SK-N-MC (cell line): Measurements from ENCODE around the gene CPLX4.

Source experiments
- DNase-seq: peaks from one replicate; pipeline ENCODE4 v3.0.0-alpha.2; 2011; ENCODE audit warnings: low read depth, low spot score
- H3K27ac ChIP-seq: fragments of 200-600 bp; sonication (generic); 2 replicates; pipeline ENCODE4 v1.5.1; 2016; ENCODE audit warnings: mixed run types
- H3K36me3 ChIP-seq: fragments of 200-600 bp; sonication (generic); 2 replicates; pipeline ENCODE4 v1.6.1; 2017; ENCODE audit warnings: antibody characterized with exemption, low read length, mixed read lengths; ENCODE audit not compliant: insufficient read depth
- H3K4me3 ChIP-seq: fragments of 200-600 bp; sonication (generic); 2 replicates; pipeline ENCODE4 v1.5.1; 2016
- H3K9ac ChIP-seq: fragments of 200-600 bp; sonication (generic); 2 replicates; pipeline ENCODE4 v1.8.0; 2017; ENCODE audit warnings: mixed run types, mixed read lengths; ENCODE audit not compliant: insufficient read length
- H3K9me3 ChIP-seq: fragments of 200-600 bp; sonication (generic); 2 replicates; pipeline ENCODE4 v1.6.1; 2017; ENCODE audit warnings: low read depth, mild to moderate bottlenecking, antibody characterized with exemption, low read length, moderate library complexity, mixed read lengths
- EZH2 ChIP-seq: fragments of 200-600 bp; sonication (generic); IDR thresholded peaks from one replicate; pipeline ENCODE4 v1.6.1; 2017; ENCODE audit warnings: antibody characterized with exemption
- FOXP2 ChIP-seq: optimal IDR thresholded peaks from 2 replicates; pipeline ENCODE3; 2011; ENCODE audit warnings: mild to moderate bottlenecking, moderate library complexity; ENCODE audit not compliant: insufficient read depth; ENCODE audit errors: extremely low read length, control extremely low read depth
- POLR2AphosphoS5 ChIP-seq: IDR thresholded peaks from 2 replicates; pipeline ENCODE4 v1.6.1; 2012; ENCODE audit warnings: mild to moderate bottlenecking, low read depth, low read length, borderline replicate concordance

Gene CPLX4

DNA sequence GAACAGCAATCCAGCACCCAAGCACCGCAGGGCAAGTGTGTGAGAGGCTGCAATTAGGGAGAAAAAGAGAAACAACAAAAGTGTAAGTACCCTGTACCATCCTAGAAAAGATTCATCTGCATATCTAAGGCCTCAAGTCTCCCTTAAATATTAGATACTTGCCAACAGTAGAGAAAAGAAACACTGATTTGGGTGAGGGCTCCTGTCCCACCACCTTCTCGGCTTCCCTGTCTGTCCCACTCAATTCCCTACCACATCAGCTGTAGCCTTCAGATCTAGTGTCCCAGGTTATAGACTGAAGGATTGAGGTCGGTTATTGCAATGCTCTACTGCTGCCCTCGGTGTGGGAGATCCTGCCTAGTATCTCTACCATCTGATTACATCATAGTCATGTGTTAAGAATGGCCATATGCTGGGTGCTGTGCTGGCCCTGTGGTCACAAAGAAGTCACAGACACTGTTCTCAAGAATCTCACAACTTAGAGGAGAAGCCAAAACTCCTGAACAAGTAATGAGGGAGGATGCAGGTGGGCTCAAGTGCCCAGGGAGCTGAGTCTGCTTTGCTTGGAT is 47.7 kb downstream of the CPLX4 start:
- Histone ChIP-seq H3K36me3 (no peaks in the 10 kb centered on the region; the same call in 1 of the 2 replicates), H3K9me3 (no peaks in the 10 kb centered on the region), H3K9ac (peak overlapping the region; percentile 69), H3K27ac (no peak overlapping the region), H3K4me3 (peak overlapping the region; percentile 87)
- TF ChIP-seq POLR2AphosphoS5 (no peak), FOXP2 (no peak), EZH2 (no peak)
- no peak for DNase-seq

DNA sequence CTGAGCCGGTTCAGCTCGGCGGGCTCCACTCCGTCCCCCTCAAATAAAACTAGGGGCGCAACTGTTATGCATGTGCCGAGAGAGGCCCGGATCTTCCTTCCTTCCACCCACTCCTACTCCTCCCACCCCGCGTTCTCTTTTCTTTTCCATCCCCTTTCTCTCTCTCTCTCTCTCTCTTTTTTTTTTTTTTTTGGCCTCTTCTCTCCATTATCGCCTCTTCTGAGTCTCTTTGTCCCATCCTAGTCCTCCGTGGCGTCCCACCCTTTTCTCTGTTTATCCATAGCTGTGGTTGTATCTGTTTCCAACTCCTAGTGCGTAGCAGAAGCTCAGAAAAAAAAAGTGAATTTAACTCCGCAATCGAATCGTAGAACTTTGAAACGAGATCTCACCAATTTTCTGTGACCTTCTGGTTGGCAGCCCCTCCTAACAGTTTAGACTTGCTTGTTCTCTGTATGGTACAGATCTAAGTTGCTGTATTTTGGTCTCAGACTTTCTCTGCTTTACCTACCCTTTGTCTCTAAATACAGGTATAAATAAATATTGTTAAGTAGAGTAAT is 48.8 kb downstream of the CPLX4 start:
- no peak overlapping the region for H3K27ac ChIP-seq
- H3K4me3 ChIP-seq = no peak overlapping the region
- no peak for TF ChIP-seq EZH2
- no peak for TF ChIP-seq POLR2AphosphoS5
- no peak for TF ChIP-seq FOXP2
- H3K36me3 ChIP-seq = no peaks in the 10 kb centered on the region; the same call in 1 of the 2 replicates
- no peaks in the 10 kb centered on the region for H3K9me3 ChIP-seq
- DNase-seq = no peak
- H3K9ac ChIP-seq = no peak overlapping the region

DNA sequence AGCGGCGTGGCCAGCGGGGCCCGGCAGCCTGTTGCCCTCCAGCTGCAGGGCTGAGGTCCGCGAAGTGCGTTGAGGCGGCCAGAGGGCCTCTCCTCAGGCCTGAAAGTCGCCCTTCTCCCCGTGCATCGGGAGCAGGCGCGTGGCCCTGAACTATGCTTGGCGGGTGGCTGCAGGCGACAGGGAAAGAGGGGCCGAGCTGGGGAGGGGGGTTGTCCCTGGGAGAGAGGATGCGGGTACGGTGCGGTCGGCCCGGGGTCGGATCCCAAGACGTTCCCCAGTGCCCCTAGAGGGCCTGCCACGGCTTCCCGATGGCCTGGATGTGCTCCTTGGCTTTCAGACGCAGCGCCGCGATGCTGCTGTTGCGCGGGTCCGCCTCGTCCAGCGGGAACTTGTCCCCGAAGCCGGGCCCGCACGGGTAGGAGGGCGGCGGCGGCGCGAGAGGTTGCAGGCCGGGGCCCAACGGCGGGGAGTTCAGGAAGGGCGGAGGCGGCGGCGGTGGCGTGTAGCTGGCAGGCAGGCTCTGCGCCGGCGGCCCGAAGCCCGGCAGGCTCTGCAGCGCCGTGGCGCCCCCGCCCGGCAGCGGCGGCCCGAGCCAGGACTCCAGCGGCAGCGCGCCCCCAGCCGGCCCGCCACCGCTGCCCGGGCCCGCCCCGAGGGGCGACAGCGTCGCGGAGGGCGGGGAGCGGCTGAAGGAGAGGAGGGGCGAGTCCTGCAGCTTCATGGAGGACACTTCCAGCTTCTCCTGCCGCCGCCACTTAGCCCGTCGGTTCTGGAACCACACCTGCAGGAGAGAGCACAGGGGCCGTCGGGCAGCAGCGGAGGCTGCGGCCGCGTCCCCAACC is 49.5 kb downstream of the CPLX4 start:
- TF ChIP-seq FOXP2 = no peak
- TF ChIP-seq EZH2 = no peak
- TF ChIP-seq POLR2AphosphoS5 = no peak
- Histone ChIP-seq H3K9ac (no peak overlapping the region), H3K36me3 (no peaks in the 10 kb centered on the region; the same call in 1 of the 2 replicates), H3K9me3 (no peaks in the 10 kb centered on the region), H3K4me3 (no peak overlapping the region), H3K27ac (no peak overlapping the region)
- no peak for DNase-seq

DNA sequence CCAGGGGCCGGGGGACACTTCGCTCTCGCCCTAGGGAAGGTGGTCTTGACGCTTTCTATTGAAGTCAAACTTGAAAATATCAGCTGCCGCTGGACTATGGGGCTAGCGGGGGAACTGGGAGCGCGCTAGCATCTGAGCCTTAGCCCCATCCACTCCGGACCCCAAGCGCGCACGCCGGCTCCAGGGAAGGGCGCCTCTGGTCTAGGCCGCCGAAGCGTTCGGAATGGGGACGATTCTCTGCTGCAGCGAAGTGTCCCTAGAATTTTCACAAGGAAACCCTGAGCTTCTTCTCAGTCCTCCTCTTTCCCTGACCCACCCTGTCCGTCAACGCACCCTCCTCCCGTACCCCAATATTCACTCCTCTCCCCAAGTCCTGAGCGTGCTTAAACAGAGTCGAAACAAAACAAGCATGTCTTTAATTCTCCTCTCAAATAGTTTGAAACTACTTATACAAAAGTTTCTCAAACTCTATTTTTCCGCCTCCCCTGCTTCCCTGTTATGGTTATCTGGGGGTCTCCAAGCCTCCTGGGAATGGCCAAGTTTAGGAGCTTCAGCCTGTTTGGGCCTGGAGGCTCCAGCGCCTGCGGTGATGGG is 50.2 kb downstream of the CPLX4 start:
- Histone ChIP-seq H3K4me3 (no peak overlapping the region), H3K9ac (no peak overlapping the region), H3K36me3 (no peaks in the 10 kb centered on the region; the same call in 1 of the 2 replicates), H3K27ac (no peak overlapping the region), H3K9me3 (no peaks in the 10 kb centered on the region)
- TF ChIP-seq POLR2AphosphoS5 = no peak
- TF ChIP-seq EZH2 = no peak
- TF ChIP-seq FOXP2 = no peak
- no peak for DNase-seq

DNA sequence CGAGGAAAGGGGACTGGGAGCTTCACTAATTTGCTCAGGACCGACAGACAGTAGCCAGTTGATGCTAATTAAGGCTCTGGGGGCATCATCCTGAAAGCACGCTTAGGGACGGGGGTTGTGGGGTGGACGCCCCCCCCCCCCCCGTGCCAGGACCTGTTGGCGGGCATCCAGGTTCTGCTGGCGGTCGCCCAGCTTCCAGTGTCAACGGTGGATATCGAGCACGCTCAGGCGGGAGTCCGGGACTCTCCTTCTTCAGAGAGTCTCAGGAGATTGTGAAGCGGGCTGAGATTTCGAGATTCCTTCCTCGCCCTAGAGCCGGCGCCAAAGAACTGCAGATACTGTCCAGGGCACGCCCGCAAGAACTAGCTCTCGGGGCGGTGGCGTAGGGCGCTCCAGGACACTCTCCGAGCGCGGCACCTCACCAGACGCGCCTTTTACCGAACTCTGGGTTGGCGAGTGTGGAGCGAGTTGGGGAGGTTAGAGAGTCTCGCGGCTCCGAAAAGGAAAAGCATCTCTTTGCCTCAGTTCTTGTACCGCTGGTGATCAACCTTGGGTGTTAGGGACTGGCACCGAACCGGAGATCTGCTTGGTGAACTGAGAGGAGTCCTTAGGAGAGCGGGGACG is 50.8 kb downstream of the CPLX4 start:
- Histone ChIP-seq H3K4me3 (no peak overlapping the region), H3K27ac (no peak overlapping the region), H3K36me3 (no peaks in the 10 kb centered on the region; the same call in 1 of the 2 replicates), H3K9ac (no peak overlapping the region), H3K9me3 (no peaks in the 10 kb centered on the region)
- no peak for DNase-seq
- TF ChIP-seq EZH2 (no peak), FOXP2 (no peak), POLR2AphosphoS5 (no peak)

DNA sequence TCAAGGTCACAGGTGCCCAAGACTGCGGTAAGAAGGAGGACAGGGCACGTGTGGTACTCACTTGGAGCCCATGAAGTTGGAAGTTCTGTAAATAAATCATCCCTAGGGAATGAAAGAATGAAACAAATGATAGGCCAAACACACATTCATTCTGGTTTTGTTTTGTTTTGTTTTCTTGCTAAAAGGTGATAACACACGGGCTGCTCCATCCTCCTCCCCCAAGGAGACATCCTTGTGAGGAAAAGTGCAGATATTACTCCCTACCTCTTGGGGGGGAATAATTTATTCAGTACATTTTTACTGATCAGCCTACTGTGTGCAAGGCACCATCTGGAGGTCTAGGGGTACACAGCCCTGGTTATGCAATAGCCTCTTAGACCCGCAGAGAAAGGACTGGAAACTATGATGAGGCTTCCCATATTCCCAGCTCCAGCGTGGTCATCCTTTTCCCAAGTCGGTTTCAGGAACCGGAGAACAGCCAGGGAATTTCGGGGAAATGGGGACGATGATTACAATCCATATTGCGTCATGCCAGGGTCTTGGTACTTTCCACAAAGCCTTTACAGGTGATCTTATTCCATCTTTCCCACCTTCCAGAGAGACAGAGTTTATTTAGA is 51.5 kb downstream of the CPLX4 start:
- H3K36me3 ChIP-seq = no peaks in the 10 kb centered on the region; the same call in 1 of the 2 replicates
- no peaks in the 10 kb centered on the region for H3K9me3 ChIP-seq
- H3K27ac ChIP-seq = no peak overlapping the region
- H3K9ac ChIP-seq = no peak overlapping the region
- no peak overlapping the region for H3K4me3 ChIP-seq
- no peak for DNase-seq
- TF ChIP-seq POLR2AphosphoS5 = peak; percentile 15; the same call in 1 of the 2 replicates
- no peak for TF ChIP-seq FOXP2

DNA sequence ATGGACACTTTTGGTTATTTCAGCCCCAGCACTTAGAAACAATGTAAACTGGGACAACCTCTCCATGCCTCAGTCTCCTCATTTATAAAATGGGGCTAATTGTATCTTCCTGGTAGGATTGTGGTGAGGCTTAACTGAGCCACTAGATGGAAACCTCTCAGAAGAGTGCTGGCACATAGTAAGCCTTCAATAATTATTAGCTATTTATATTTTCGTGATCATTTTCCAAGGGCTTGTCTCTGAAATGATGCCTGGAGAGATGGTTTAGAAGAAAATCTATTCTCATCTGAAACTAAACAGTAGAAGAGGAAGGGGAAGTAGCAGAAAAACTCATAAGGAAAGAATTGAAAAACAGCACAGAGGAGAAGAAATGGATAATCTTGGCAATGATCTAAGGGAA is 52.0 kb downstream of the CPLX4 start:
- Histone ChIP-seq H3K27ac (no peak overlapping the region), H3K9me3 (no peaks in the 10 kb centered on the region), H3K4me3 (no peak overlapping the region), H3K9ac (no peak overlapping the region), H3K36me3 (no peaks in the 10 kb centered on the region; the same call in 1 of the 2 replicates)
- no peak for DNase-seq
- TF ChIP-seq POLR2AphosphoS5 = no peak
- no peak for TF ChIP-seq FOXP2
- TF ChIP-seq EZH2 = no peak
